Measurements from ENCODE around the gene RAC3. TPM values are rescaled to one million over a fixed set of nuclear protein-coding genes. Genes with fewer than 3 reads are reported as not detected.

RAC3 gene
- total and polyA plus RNA-seq, 2 of the 8 experiments (the other 6 are each of a cell fraction or from before 2014, with no cell fraction given), result 177 to 299 TPM

- TF ChIP-seq CHD7 (IDR thresholded peaks at IDR 0.05; ENCODE audit: insufficient replicate concordance, low read length) (no peak), EGR1 (IDR thresholded peaks at IDR 0.05; ENCODE audit: borderline replicate concordance, low read depth, low read length) (no peak), PHF8 (conservative IDR thresholded peaks at IDR 0.05; ENCODE audit: low read depth, low read length) (no peak), E2F6 (IDR thresholded peaks at IDR 0.05) (no peak)
Measured at GRCh38 chr17:82056729-82057621, 25.5 kb downstream of the RAC3 start (continued).

Measured in H1 (cell line).